BJ (cell line): Measurements from ENCODE around the gene LRRC23. TPM values are rescaled to one million over a fixed set of nuclear protein-coding genes. Genes with fewer than 3 reads are reported as not detected.
"Not testable (repeated sequence)": the region's sequence is repeated elsewhere in the genome, so short reads cannot be mapped to it uniquely, and the experiment has no call there.

ENCODE experiments used
- CTCF ChIA-PET: fragments of 350-600 bp; formaldehyde crosslinking; extraction: SDS; loops from one replicate; lab custom pipeline; 2021; ENCODE audit warnings: antibody characterized with exemption, inconsistent platforms; lab: Yijun Ruan, JAX
- POLR2A ChIA-PET: fragments of 300-600 bp; sonication (Branson Sonifier 250); formaldehyde crosslinking; extraction: SDS; loops from one replicate; lab custom pipeline; 2021; ENCODE audit warnings: antibody characterized with exemption; lab: Charles Lee
- DNase-seq: peaks from one replicate; pipeline ENCODE4 v3.0.0-alpha.2; 2011; ENCODE audit warnings: low read depth
- H3K27me3 ChIP-seq: 2 replicates; pipeline ENCODE4 v1.6.0; 2011; ENCODE audit warnings: low read length; ENCODE audit not compliant: control insufficient read depth, insufficient read depth
- H3K36me3 ChIP-seq: 2 replicates; pipeline ENCODE4 v1.5.1; 2011; ENCODE audit warnings: low read length; ENCODE audit not compliant: control insufficient read depth, insufficient read depth
- H3K4me3 ChIP-seq: 2 replicates; pipeline ENCODE4 v1.5.1; 2011; ENCODE audit warnings: low read depth, mild to moderate bottlenecking, control low read depth, low read length
- polyA plus RNA-seq: library from polyadenylated mRNA; depleted of rRNA; stranded (reverse); fragments of >200 nt; gene quantifications from 2 replicates; pipeline ENCODE4 v1.2.3, GENCODE V29; 2011
- TF ChIP-seq, protein P1 (sequence below): IDR thresholded peaks from 2 replicates; pipeline ENCODE4 v1.5.1; 2011; ENCODE audit warnings: low read depth, mild to moderate bottlenecking, control low read depth, inconsistent platforms, low read length, moderate library complexity; ENCODE audit not compliant: insufficient read depth

Gene LRRC23
- polyA plus RNA-seq, 1 experiment, result 12.7 TPM

- no peaks in the 10 kb centered on the region for H3K27me3 ChIP-seq
- peak overlapping the region; percentile 23 for H3K4me3 ChIP-seq
- ChIA-PET POLR2A (interaction anchor here (0.7 to 1.4 kb wide), 4 partner anchors 19 to 40 kb away, joined by 5 to 7 read pairs (median 6); partner anchors contain the start of genes CDCA3, SPSB2 and USP5), CTCF (interaction anchor here (0.6 to 2.4 kb wide), 30 partner anchors 8 to 337 kb away, joined by 3 to 42 read pairs (median 5); partner anchors contain the start of genes ENO2, LRRC23, RNU7-1 and SPSB2)
- TF ChIP-seq, protein P1, sequence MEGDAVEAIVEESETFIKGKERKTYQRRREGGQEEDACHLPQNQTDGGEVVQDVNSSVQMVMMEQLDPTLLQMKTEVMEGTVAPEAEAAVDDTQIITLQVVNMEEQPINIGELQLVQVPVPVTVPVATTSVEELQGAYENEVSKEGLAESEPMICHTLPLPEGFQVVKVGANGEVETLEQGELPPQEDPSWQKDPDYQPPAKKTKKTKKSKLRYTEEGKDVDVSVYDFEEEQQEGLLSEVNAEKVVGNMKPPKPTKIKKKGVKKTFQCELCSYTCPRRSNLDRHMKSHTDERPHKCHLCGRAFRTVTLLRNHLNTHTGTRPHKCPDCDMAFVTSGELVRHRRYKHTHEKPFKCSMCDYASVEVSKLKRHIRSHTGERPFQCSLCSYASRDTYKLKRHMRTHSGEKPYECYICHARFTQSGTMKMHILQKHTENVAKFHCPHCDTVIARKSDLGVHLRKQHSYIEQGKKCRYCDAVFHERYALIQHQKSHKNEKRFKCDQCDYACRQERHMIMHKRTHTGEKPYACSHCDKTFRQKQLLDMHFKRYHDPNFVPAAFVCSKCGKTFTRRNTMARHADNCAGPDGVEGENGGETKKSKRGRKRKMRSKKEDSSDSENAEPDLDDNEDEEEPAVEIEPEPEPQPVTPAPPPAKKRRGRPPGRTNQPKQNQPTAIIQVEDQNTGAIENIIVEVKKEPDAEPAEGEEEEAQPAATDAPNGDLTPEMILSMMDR, result no peak
- DNase-seq, result no peak
- peaks cover 1% of the 10 kb centered on the region; the same call in 1 of the 2 replicates for H3K36me3 ChIP-seq
Observed at GRCh38 chr12:6891646-6892001, 13.0 kb upstream of the LRRC23 start.

DNA sequence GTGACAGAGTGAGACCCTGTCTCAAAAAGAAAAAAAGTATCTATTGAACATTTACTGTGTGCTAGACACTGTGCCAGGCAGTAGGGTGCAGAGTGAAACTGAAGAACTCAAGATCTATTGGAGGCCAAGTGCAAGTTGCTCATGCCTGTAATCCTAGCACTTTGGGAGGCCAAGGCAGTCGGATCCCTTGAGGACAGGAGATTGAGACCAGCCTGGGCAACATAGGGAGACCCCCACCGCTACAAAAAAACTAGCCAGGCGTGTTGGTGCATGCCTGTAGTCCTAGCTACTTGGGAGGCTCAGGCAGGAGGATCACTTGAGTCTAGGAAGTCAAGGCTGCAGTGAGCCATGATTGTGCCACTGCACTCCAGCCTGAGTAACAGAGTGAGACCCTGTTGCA, 11.9 kb upstream of the LRRC23 start:
- H3K36me3 ChIP-seq, H3K27me3 ChIP-seq, H3K4me3 ChIP-seq, DNase-seq: not testable (repeated sequence)
- POLR2A ChIA-PET, result interaction anchor here (0.6 kb wide), 1 partner anchor 25 kb away, joined by 3 read pairs; no protein-coding TSS in a partner anchor
- CTCF ChIA-PET, result interaction anchor here (1.0 to 2.4 kb wide), 5 partner anchors 11 to 24 kb away, joined by 3 to 42 read pairs (median 14); partner anchors contain the start of genes SPSB2 and TPI1

- ChIA-PET POLR2A (no interaction called here), CTCF (interaction anchor here (1.1 to 1.4 kb wide), 2 partner anchors 22 to 32 kb away, joined by 4 to 5 read pairs; partner anchors contain the start of gene SPSB2)
- no peaks in the 10 kb centered on the region for H3K27me3 ChIP-seq
- H3K36me3 ChIP-seq, result no peaks in the 10 kb centered on the region
- TF ChIP-seq, protein P1, result no peak
- no peak for DNase-seq
- no peak overlapping the region for H3K4me3 ChIP-seq
Observed at GRCh38 chr12:6894321-6894720, 10.3 kb upstream of the LRRC23 start.

DNA sequence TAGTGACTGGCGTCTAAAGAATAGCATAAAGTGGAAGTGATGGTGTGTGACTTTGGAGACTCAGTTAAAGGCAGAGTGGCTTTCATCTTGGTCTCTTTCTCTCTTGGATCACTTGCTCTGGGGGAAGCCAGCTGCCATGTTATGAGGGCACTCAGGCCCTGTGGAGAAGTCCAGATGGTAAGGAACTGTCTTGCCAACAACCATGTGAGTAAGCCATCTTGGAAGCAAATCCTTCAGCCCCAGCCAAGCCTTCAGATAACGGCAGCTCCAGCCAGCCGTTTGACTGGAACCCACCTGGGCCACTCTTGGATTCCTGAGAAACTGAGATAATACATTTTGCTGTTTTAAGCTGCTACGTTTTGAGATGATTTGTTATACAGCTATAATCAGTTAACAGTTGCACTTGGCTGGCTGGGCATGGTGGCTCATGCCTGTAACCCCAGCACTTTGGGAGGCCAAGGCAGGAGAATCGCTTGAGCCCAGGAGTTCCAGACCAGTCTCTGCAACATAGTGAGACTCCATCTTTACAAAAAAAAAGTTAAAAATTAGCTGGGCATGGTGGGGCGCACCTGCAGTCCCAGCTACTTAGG, 7.7 kb upstream of the LRRC23 start:
- H3K27me3 ChIP-seq, result no peaks in the 10 kb centered on the region
- DNase-seq, result no peak
- POLR2A ChIA-PET, result no interaction called here
- TF ChIP-seq, protein P1, result no peak
- CTCF ChIA-PET, result interaction anchor here (1.0 to 1.1 kb wide), 2 partner anchors 16 to 27 kb away, joined by 3 to 4 read pairs; no protein-coding TSS in a partner anchor
- no peaks in the 10 kb centered on the region for H3K36me3 ChIP-seq
- no peak overlapping the region for H3K4me3 ChIP-seq

DNA sequence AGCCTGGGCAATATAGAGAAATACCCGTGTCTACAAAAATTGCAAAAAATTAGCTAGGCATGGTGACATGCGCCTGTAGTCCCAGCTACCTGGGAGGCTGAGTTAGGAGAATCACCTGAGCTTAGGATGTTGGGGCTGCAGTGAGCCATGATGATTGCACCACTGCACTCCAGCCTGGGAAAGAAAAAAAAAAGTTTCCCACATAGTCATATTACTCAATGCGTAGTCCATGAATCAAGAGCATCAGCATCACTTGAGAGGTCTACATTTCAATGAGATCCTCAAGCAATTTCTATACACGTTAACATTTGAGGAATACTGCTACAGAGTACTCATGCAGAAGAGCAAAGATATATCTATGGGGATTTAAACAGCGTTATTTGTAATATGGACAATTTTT, 5.2 kb upstream of the LRRC23 start:
- ChIA-PET CTCF (interaction anchor here (0.6 to 1.9 kb wide), 3 partner anchors 8 to 223 kb away, joined by 3 to 13 read pairs (median 4); partner anchors contain the start of gene SPSB2), POLR2A (no interaction called here)
- TF ChIP-seq, protein P1, result no peak
- no peak for DNase-seq
- H3K36me3 ChIP-seq, result no peaks in the 10 kb centered on the region
- H3K4me3 ChIP-seq, result no peak overlapping the region
- H3K27me3 ChIP-seq, result no peaks in the 10 kb centered on the region
